AG10803 (cell line): ENCODE results near the gene KRTAP5-6.

ENCODE experiments used
- DNase-seq: peaks from one replicate; pipeline ENCODE4 v3.0.0; 2010; ENCODE audit warnings: low read depth
- H3K4me3 ChIP-seq: 2 replicates; pipeline ENCODE4 v1.5.1; 2011; ENCODE audit warnings: mild to moderate bottlenecking, low read length, control low read depth
- CTCF ChIP-seq: conservative IDR thresholded peaks from 2 replicates; pipeline ENCODE4 v1.5.1; 2011; ENCODE audit warnings: mild to moderate bottlenecking, low read length, control low read depth, inconsistent platforms

Gene KRTAP5-6

GRCh38 chr11:1736447-1736992, 39.5 kb downstream of the KRTAP5-6 start:
- TF ChIP-seq CTCF: no peak
- DNase-seq: no peak
- no peak overlapping the region for H3K4me3 ChIP-seq

GRCh38 chr11:1737080-1737757, 40.2 kb downstream of the KRTAP5-6 start:
- no peak overlapping the region for H3K4me3 ChIP-seq
- no peak for TF ChIP-seq CTCF
- no peak for DNase-seq

GRCh38 chr11:1738380-1738779, 41.4 kb downstream of the KRTAP5-6 start:
- H3K4me3 ChIP-seq: no peak overlapping the region
- TF ChIP-seq CTCF: no peak

GRCh38 chr11:1739576-1739975, 42.6 kb downstream of the KRTAP5-6 start:
- TF ChIP-seq CTCF: no peak
- no peak overlapping the region for H3K4me3 ChIP-seq
- DNase-seq: no peak

More at GRCh38 chr11:1738380-1738779, 41.4 kb downstream of the KRTAP5-6 start:
- DNase-seq: no peak

- no peak overlapping the region for H3K4me3 ChIP-seq
- no peak for TF ChIP-seq CTCF
- no peak for DNase-seq
These were observed 44.0 kb downstream of the KRTAP5-6 start for GRCh38 chr11:1740786-1741530.

GRCh38 chr11:1741741-1742140, 44.7 kb downstream of the KRTAP5-6 start:
- no peak for DNase-seq
- no peak for TF ChIP-seq CTCF
- no peak overlapping the region for H3K4me3 ChIP-seq

GRCh38 chr11:1742371-1742770, 45.4 kb downstream of the KRTAP5-6 start:
- H3K4me3 ChIP-seq: no peak overlapping the region
- TF ChIP-seq CTCF: no peak
- DNase-seq: no peak
